Measurements from ENCODE around the gene CFAP74. TPM values are rescaled to one million over a fixed set of nuclear protein-coding genes. Genes with fewer than 3 reads are reported as not detected.
A peak's percentile ranks its signal among the peaks of the same experiment; 100 is the strongest.

The CFAP74 gene
- total and polyA plus RNA-seq, 2 of the 13 experiments (the other 11 are each of a cell fraction or from before 2014, with no cell fraction given), result 0.27 to 0.62 TPM

GRCh38 chr1:2046174-2046917, 42.8 kb upstream of the CFAP74 start (continued):
- TF ChIP-seq AKNA (CRISPR knock-in tag; IDR thresholded peaks at IDR 0.05; ENCODE audit: borderline replicate concordance) (no peak), ZNF280B (CRISPR knock-in tag; IDR thresholded peaks at IDR 0.05; ENCODE audit: borderline replicate concordance) (no peak; the same call in 1 of the 2 replicates), ZNF891 (CRISPR knock-in tag; IDR thresholded peaks at IDR 0.05) (no peak), ZNF878 (CRISPR knock-in tag; IDR thresholded peaks at IDR 0.05) (no peak), ZNF12 (CRISPR knock-in tag; IDR thresholded peaks at IDR 0.05) (no peak), THAP7 (CRISPR knock-in tag; IDR thresholded peaks at IDR 0.05) (no peak), ZNF432 (CRISPR knock-in tag; IDR thresholded peaks at IDR 0.05; ENCODE audit: borderline replicate concordance) (no peak), ZGPAT (CRISPR knock-in tag; IDR thresholded peaks at IDR 0.05) (peak; percentile 10; the same call in 1 of the 2 replicates), GLMP (CRISPR knock-in tag; IDR thresholded peaks at IDR 0.05; ENCODE audit: borderline replicate concordance) (no peak), STAT5B (CRISPR knock-in tag; IDR thresholded peaks at IDR 0.05) (no peak), ZNF468 (CRISPR knock-in tag; IDR thresholded peaks at IDR 0.05) (no peak), RFX1 (IDR thresholded peaks at IDR 0.05) (no peak), HDAC1 (CRISPR knock-in tag; IDR thresholded peaks at IDR 0.05) (no peak), ARID3A (IDR thresholded peaks at IDR 0.05; ENCODE audit: low read depth, low read length) (no peak), ZNF879 (CRISPR knock-in tag; IDR thresholded peaks at IDR 0.05) (no peak), HOXA9 (CRISPR knock-in tag; IDR thresholded peaks at IDR 0.05; ENCODE audit: borderline replicate concordance) (no peak), ZNF709 (CRISPR knock-in tag; IDR thresholded peaks at IDR 0.05) (no peak), ZNF550 (CRISPR knock-in tag; IDR thresholded peaks at IDR 0.05; ENCODE audit: borderline replicate concordance) (no peak)

Data from HepG2 (cell line).